Liver (tissue), 9 donors: ENCODE results near the gene IRAK3. TPM values are rescaled to one million over a fixed set of nuclear protein-coding genes. Genes with fewer than 3 reads are reported as not detected.

ENCODE experiments used
- DNase-seq: peaks from one replicate; pipeline ENCODE4 v3.0.0-alpha.2; 2017; ENCODE audit warnings: low spot score
- H3K27ac ChIP-seq, 2 donors: one replicate each; pipeline ENCODE4 v1.7.0; 2013; ENCODE audit warnings: inconsistent platforms in 2 of 2, low read length in 2 of 2, control low read depth in 1 of 2, low read depth in 1 of 2, mild to moderate bottlenecking in 1 of 2
- H3K27me3 ChIP-seq, 4 donors: one replicate each; pipeline versions ENCODE4 v1.6.1 to v1.7.0; 2013; ENCODE audit warnings: low read length in 3 of 4, inconsistent platforms in 1 of 4, mild to moderate bottlenecking in 1 of 4, moderate library complexity in 1 of 4; ENCODE audit not compliant: control insufficient read depth in 4 of 4, insufficient read depth in 4 of 4
- H3K36me3 ChIP-seq, 4 donors: one replicate each; pipeline versions ENCODE4 v1.6.1 to v1.7.0; 2013; ENCODE audit warnings: low read length in 3 of 4, mild to moderate bottlenecking in 3 of 4, low read depth in 1 of 4, moderate library complexity in 1 of 4; ENCODE audit not compliant: control insufficient read depth in 4 of 4, insufficient read depth in 3 of 4
- H3K4me1 ChIP-seq, 4 donors: one replicate each; pipeline versions ENCODE4 v1.6.1 to v1.7.0; 2013; ENCODE audit warnings: low read length in 3 of 4, mild to moderate bottlenecking in 3 of 4, moderate library complexity in 1 of 4; ENCODE audit not compliant: control insufficient read depth in 4 of 4, insufficient read depth in 4 of 4
- H3K4me3 ChIP-seq, 3 donors: one replicate each; pipeline versions ENCODE4 v1.6.1 to v1.7.0; 2013; ENCODE audit warnings: low read length in 3 of 3, control low read depth in 1 of 3, low read depth in 1 of 3, mild to moderate bottlenecking in 1 of 3
- H3K9ac ChIP-seq, 2 donors: one replicate each; pipeline ENCODE4 v1.7.0; 2013; ENCODE audit warnings: low read length in 2 of 2, mild to moderate bottlenecking in 2 of 2, moderate library complexity in 2 of 2, control low read depth in 1 of 2, low read depth in 1 of 2
- H3K9me3 ChIP-seq, 4 donors: one replicate each; pipeline versions ENCODE4 v1.6.1 to v1.7.0; 2013; ENCODE audit warnings: low read length in 3 of 4; ENCODE audit not compliant: control insufficient read depth in 4 of 4
- EGR1 ChIP-seq, 2 donors: IDR thresholded peaks; 2 replicates each; pipeline ENCODE4 v1.6.1; 2016 to 2018; ENCODE audit warnings: antibody characterized with exemption in 2 of 2, low read depth in 2 of 2
- FOXA2 ChIP-seq: IDR thresholded peaks from 2 replicates; pipeline ENCODE4 v1.6.1; 2016; ENCODE audit warnings: antibody characterized with exemption
- GABPA ChIP-seq, 2 donors: IDR thresholded peaks in 1 of 2; conservative IDR thresholded peaks in 1 of 2; 2 replicates each; pipeline ENCODE4 v1.6.1; 2016; ENCODE audit warnings: antibody characterized with exemption in 2 of 2, mild to moderate bottlenecking in 1 of 2, moderate library complexity in 1 of 2
- HNF4A ChIP-seq, 2 donors: conservative IDR thresholded peaks; 2 replicates each; pipeline ENCODE4 v1.6.1; 2016; ENCODE audit warnings: antibody characterized with exemption in 2 of 2, mild to moderate bottlenecking in 2 of 2
- HNF4G ChIP-seq: IDR thresholded peaks from 2 replicates; pipeline ENCODE4 v1.6.1; 2016; ENCODE audit warnings: antibody characterized with exemption
- RAD21 ChIP-seq, 2 donors: IDR thresholded peaks; 2 replicates each; pipeline ENCODE4 v1.6.1; 2016; ENCODE audit warnings: antibody characterized with exemption in 2 of 2, mild to moderate bottlenecking in 2 of 2
- REST ChIP-seq: IDR thresholded peaks from 2 replicates; pipeline ENCODE4 v1.6.1; 2016; ENCODE audit warnings: antibody characterized with exemption, mild to moderate bottlenecking
- RXRA ChIP-seq, 2 donors: IDR thresholded peaks; 2 replicates each; pipeline ENCODE4 v1.6.1; 2017 to 2018; ENCODE audit warnings: antibody characterized with exemption in 2 of 2, mild to moderate bottlenecking in 1 of 2
- SP1 ChIP-seq: IDR thresholded peaks from 2 replicates; pipeline ENCODE4 v1.6.1; 2018; ENCODE audit warnings: antibody characterized with exemption, mild to moderate bottlenecking
- YY1 ChIP-seq: IDR thresholded peaks from 2 replicates; pipeline ENCODE4 v1.6.1; 2016; ENCODE audit warnings: antibody characterized with exemption, mild to moderate bottlenecking
- WGBS: extraction: QIAGEN DNeasy Blood & Tissue Kit; methylation state at CpG from one replicate; pipeline ENCODE4 v1.1.7; 2013; 5-methylcytosine and 5-hydroxymethylcytosine counted together
- polyA plus RNA-seq, 2 donors: library from polyadenylated mRNA; stranded (reverse) in 1 of 2; unstranded in 1 of 2; fragments of 200-250 nt in 1 of 2; fragments of >200 nt in 1 of 2; fragmentation: Nextera tagmentation in 1 of 2; extraction: Ambion mirVana in 1 of 2; gene quantifications; one replicate each; pipeline versions ENCODE4 v1.2.1 to v1.2.3, GENCODE V29; 2013 to 2015
- total RNA-seq, 2 donors: library from RNA; depleted of rRNA; stranded (reverse); fragments of >200 nt; gene quantifications; one replicate each; pipeline ENCODE4 v1.2.3, GENCODE V29; 2014
- TF ChIP-seq, protein P1 (sequence below): IDR thresholded peaks from 2 replicates; pipeline ENCODE4 v1.6.1; 2016; ENCODE audit warnings: antibody characterized with exemption
- TF ChIP-seq, protein P2 (sequence below): fragments of 150-350 bp; IDR thresholded peaks from 2 replicates; pipeline ENCODE4 v1.5.1; 2017; ENCODE audit warnings: improper control_type of control experiment, low read depth, low read length; ENCODE audit not compliant: missing input control
- TF ChIP-seq, protein P3 (sequence below): IDR thresholded peaks from 2 replicates; pipeline ENCODE4 v1.6.1; 2016; ENCODE audit warnings: antibody characterized with exemption
- donor health status: healthy.
- donor health status: healthy.
- donor health status: healthy.
- donor health status: healthy.
- donor health status: healthy.

IRAK3 gene
- total and polyA plus RNA-seq, 4 donors: 1.1 to 8.6 (median 3.5) TPM

GRCh38 chr12:66139328-66139727 lies 49.7 kb upstream of the IRAK3 start (continued):
- TF ChIP-seq, protein P1, sequence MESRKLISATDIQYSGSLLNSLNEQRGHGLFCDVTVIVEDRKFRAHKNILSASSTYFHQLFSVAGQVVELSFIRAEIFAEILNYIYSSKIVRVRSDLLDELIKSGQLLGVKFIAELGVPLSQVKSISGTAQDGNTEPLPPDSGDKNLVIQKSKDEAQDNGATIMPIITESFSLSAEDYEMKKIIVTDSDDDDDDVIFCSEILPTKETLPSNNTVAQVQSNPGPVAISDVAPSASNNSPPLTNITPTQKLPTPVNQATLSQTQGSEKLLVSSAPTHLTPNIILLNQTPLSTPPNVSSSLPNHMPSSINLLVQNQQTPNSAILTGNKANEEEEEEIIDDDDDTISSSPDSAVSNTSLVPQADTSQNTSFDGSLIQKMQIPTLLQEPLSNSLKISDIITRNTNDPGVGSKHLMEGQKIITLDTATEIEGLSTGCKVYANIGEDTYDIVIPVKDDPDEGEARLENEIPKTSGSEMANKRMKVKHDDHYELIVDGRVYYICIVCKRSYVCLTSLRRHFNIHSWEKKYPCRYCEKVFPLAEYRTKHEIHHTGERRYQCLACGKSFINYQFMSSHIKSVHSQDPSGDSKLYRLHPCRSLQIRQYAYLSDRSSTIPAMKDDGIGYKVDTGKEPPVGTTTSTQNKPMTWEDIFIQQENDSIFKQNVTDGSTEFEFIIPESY: no peak

GRCh38 chr12:66140731-66141130 lies 48.3 kb upstream of the IRAK3 start:
- Histone ChIP-seq H3K27ac (no peak overlapping the region), H3K4me1 (peaks cover 0 to 12% (median 3%) of the 10 kb centered on the region in 4 donors), H3K9ac (no peak overlapping the region), H3K9me3 (peaks cover 0 to 11% (median 2%) of the 10 kb centered on the region in 4 donors), H3K36me3 (peaks cover 4 to 32% (median 21%) of the 10 kb centered on the region in 4 donors), H3K4me3 (no peak overlapping the region), H3K27me3 (no peaks in the 10 kb centered on the region)
- TF ChIP-seq RAD21 (IDR thresholded peaks at IDR 0.05) (no peak), YY1 (no peak), HNF4A (conservative IDR thresholded peaks at IDR 0.05) (no peak), GABPA (IDR thresholded peaks at IDR 0.05 in 1 of 2, conservative IDR thresholded peaks at IDR 0.05 in 1 of 2) (no peak), RXRA (IDR thresholded peaks at IDR 0.05) (no peak)
- TF ChIP-seq, protein P2, sequence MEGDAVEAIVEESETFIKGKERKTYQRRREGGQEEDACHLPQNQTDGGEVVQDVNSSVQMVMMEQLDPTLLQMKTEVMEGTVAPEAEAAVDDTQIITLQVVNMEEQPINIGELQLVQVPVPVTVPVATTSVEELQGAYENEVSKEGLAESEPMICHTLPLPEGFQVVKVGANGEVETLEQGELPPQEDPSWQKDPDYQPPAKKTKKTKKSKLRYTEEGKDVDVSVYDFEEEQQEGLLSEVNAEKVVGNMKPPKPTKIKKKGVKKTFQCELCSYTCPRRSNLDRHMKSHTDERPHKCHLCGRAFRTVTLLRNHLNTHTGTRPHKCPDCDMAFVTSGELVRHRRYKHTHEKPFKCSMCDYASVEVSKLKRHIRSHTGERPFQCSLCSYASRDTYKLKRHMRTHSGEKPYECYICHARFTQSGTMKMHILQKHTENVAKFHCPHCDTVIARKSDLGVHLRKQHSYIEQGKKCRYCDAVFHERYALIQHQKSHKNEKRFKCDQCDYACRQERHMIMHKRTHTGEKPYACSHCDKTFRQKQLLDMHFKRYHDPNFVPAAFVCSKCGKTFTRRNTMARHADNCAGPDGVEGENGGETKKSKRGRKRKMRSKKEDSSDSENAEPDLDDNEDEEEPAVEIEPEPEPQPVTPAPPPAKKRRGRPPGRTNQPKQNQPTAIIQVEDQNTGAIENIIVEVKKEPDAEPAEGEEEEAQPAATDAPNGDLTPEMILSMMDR: no peak
- DNase-seq: no peak

- no peak overlapping the region for H3K4me3 ChIP-seq
- peaks cover 0 to 12% (median 3%) of the 10 kb centered on the region in 4 donors for H3K4me1 ChIP-seq
- WGBS: 98% methylated on average over 2 of the region's 2 CpGs
- no peak overlapping the region for H3K9ac ChIP-seq
- H3K9me3 ChIP-seq: peaks cover 0 to 11% (median 2%) of the 10 kb centered on the region in 4 donors
- H3K27me3 ChIP-seq: no peaks in the 10 kb centered on the region
- H3K27ac ChIP-seq: no peak overlapping the region
- DNase-seq: no peak
- H3K36me3 ChIP-seq: peaks cover 4 to 30% (median 21%) of the 10 kb centered on the region in 4 donors
- TF ChIP-seq SP1 (no peak), GABPA (IDR thresholded peaks at IDR 0.05 in 1 of 2, conservative IDR thresholded peaks at IDR 0.05 in 1 of 2) (no peak), HNF4G (no peak), REST (no peak), EGR1 (IDR thresholded peaks at IDR 0.05; ENCODE audit: low read depth in 2 of 2) (no peak), HNF4A (conservative IDR thresholded peaks at IDR 0.05) (no peak), RAD21 (IDR thresholded peaks at IDR 0.05) (no peak), FOXA2 (no peak)
- TF ChIP-seq, protein P3, sequence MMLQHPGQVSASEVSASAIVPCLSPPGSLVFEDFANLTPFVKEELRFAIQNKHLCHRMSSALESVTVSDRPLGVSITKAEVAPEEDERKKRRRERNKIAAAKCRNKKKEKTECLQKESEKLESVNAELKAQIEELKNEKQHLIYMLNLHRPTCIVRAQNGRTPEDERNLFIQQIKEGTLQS: no peak
- TF ChIP-seq, protein P1: no peak
Measured at GRCh38 chr12:66141299-66141698, 47.7 kb upstream of the IRAK3 start.
